ENCODE results near the gene ENPP7.

- TF ChIP-seq YY1 (IDR thresholded peaks at IDR 0.05; ENCODE audit: insufficient read depth, insufficient read length) = no peak
- TF ChIP-seq ZNF274 (IDR thresholded peaks at IDR 0.05; ENCODE audit: low read depth, low read length) = no peak
- TF ChIP-seq SUZ12 (IDR thresholded peaks at IDR 0.05; ENCODE audit: extremely low read depth, insufficient read depth, insufficient read length) = no peak
Observed at GRCh38 chr17:79783891-79784290, 53.1 kb downstream of the ENPP7 start.
